ENCODE results near the gene XYLT2.

XYLT2 gene

GRCh38 chr17:50319306-50320004, 26.5 kb upstream of the XYLT2 start:
- DNase-seq (ENCODE audit: low spot score): no peak
- in situ Hi-C loops (cut with MboI; ENCODE audit: low pct_unique_long_range_greater_than_20kb, low sequenced_read_pairs, unreplicated experiment): no loop called here
- TF ChIP-seq CTCF (IDR thresholded peaks at IDR 0.05; ENCODE audit: extremely low read depth, insufficient read depth, missing control alignments): no peak

GRCh38 chr17:50322271-50322670, 23.7 kb upstream of the XYLT2 start:
- in situ Hi-C loops (cut with MboI; ENCODE audit: low pct_unique_long_range_greater_than_20kb, low sequenced_read_pairs, unreplicated experiment): no loop called here
- no peak for DNase-seq (ENCODE audit: low spot score)
- no peak for TF ChIP-seq CTCF (IDR thresholded peaks at IDR 0.05; ENCODE audit: extremely low read depth, insufficient read depth, missing control alignments)

GRCh38 chr17:50323060-50323459, 22.9 kb upstream of the XYLT2 start:
- no peak for DNase-seq (ENCODE audit: low spot score)
- in situ Hi-C loops (cut with MboI; ENCODE audit: low pct_unique_long_range_greater_than_20kb, low sequenced_read_pairs, unreplicated experiment): no loop called here
- no peak for TF ChIP-seq CTCF (IDR thresholded peaks at IDR 0.05; ENCODE audit: extremely low read depth, insufficient read depth, missing control alignments)

- no peak for DNase-seq (ENCODE audit: low spot score)
- in situ Hi-C loops (cut with MboI; ENCODE audit: low pct_unique_long_range_greater_than_20kb, low sequenced_read_pairs, unreplicated experiment): no loop called here
- no peak for TF ChIP-seq CTCF (IDR thresholded peaks at IDR 0.05; ENCODE audit: extremely low read depth, insufficient read depth, missing control alignments)
Measured at GRCh38 chr17:50325906-50326305, 20.0 kb upstream of the XYLT2 start.

- no peak for DNase-seq (ENCODE audit: low spot score)
- in situ Hi-C loops (cut with MboI; ENCODE audit: low pct_unique_long_range_greater_than_20kb, low sequenced_read_pairs, unreplicated experiment): no loop called here
- no peak for TF ChIP-seq CTCF (IDR thresholded peaks at IDR 0.05; ENCODE audit: extremely low read depth, insufficient read depth, missing control alignments)
Measured at GRCh38 chr17:50326831-50327364, 19.0 kb upstream of the XYLT2 start.

GRCh38 chr17:50328363-50329325, 17.3 kb upstream of the XYLT2 start:
- in situ Hi-C loops (cut with MboI; ENCODE audit: low pct_unique_long_range_greater_than_20kb, low sequenced_read_pairs, unreplicated experiment): no loop called here
- no peak for TF ChIP-seq CTCF (IDR thresholded peaks at IDR 0.05; ENCODE audit: extremely low read depth, insufficient read depth, missing control alignments)
- no peak for DNase-seq (ENCODE audit: low spot score)
